HUES6 (cell line): ENCODE data around the gene IFT81.

Experiments used
- H3K27ac ChIP-seq: 2 replicates; pipeline ENCODE4 v1.7.0; 2013; ENCODE audit warnings: low read depth, mild to moderate bottlenecking, low read length, inconsistent platforms
- H3K27me3 ChIP-seq: 2 replicates; pipeline ENCODE4 v1.6.1; 2013; ENCODE audit warnings: low read length; ENCODE audit not compliant: control insufficient read depth, insufficient read depth
- H3K36me3 ChIP-seq: 2 replicates; pipeline ENCODE4 v1.6.1; 2013; ENCODE audit warnings: low read length; ENCODE audit not compliant: control insufficient read depth, insufficient read depth
- H3K4me1 ChIP-seq: 2 replicates; pipeline ENCODE4 v1.6.1; 2013; ENCODE audit warnings: low read length; ENCODE audit not compliant: control insufficient read depth, insufficient read depth
- H3K4me3 ChIP-seq: 2 replicates; pipeline ENCODE4 v1.5.1; 2013; ENCODE audit warnings: low read depth, low read length
- H3K9ac ChIP-seq: one replicate; pipeline ENCODE4 v1.6.1; 2013; ENCODE audit warnings: mild to moderate bottlenecking, low read length
- H3K9me3 ChIP-seq: 2 replicates; pipeline ENCODE4 v1.6.1; 2013; ENCODE audit warnings: low read depth, low read length; ENCODE audit not compliant: control insufficient read depth, insufficient read depth

IFT81 gene

GRCh38 chr12:110091136-110091711 is 32.9 kb upstream of the IFT81 start:
- Histone ChIP-seq H3K4me1 (no peaks in the 10 kb centered on the region), H3K9ac (no peak overlapping the region)

DNA sequence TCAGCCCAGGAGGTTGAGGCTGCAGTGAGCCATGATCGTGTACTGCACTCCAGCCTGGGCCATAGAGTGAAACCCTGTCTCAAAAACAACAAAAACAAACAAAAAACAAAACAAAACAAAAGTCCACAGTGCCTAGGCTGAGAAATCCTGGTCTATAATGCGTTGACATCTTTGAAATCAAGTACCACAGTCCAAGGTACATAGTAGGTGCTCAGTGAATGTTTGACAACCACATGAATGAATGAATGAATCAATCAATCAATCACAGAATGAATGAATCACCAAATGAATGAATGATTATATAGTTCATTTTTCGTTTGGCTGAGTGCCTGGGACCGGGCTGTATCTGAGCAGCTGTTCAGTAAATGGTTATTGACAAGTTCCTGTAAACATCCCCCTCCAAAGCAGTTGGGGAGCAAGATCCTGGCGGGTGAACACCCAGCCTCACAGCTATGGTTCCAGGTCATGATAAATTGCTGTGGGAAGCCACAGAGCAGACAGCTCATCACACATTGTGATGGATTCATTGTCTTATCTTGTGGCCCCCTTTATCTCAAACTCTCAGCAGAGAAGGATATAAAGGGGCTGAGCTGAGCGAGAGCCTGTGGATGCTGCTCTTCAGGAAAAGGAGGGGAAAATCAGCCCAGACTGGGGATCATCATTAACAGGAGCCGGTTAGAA is 30.4 kb upstream of the IFT81 start:
- Histone ChIP-seq H3K9ac (no peak overlapping the region), H3K4me3 (no peak overlapping the region), H3K36me3 (no peaks in the 10 kb centered on the region), H3K27me3 (no peaks in the 10 kb centered on the region; the same call in 1 of the 2 replicates), H3K4me1 (no peaks in the 10 kb centered on the region), H3K27ac (no peak overlapping the region), H3K9me3 (no peaks in the 10 kb centered on the region)

More at GRCh38 chr12:110091136-110091711, 32.9 kb upstream of the IFT81 start:
- H3K4me3 ChIP-seq = no peak overlapping the region
- no peak overlapping the region for H3K27ac ChIP-seq
- H3K27me3 ChIP-seq = no peaks in the 10 kb centered on the region; the same call in 1 of the 2 replicates
- no peaks in the 10 kb centered on the region for H3K9me3 ChIP-seq
- no peaks in the 10 kb centered on the region for H3K36me3 ChIP-seq

DNA sequence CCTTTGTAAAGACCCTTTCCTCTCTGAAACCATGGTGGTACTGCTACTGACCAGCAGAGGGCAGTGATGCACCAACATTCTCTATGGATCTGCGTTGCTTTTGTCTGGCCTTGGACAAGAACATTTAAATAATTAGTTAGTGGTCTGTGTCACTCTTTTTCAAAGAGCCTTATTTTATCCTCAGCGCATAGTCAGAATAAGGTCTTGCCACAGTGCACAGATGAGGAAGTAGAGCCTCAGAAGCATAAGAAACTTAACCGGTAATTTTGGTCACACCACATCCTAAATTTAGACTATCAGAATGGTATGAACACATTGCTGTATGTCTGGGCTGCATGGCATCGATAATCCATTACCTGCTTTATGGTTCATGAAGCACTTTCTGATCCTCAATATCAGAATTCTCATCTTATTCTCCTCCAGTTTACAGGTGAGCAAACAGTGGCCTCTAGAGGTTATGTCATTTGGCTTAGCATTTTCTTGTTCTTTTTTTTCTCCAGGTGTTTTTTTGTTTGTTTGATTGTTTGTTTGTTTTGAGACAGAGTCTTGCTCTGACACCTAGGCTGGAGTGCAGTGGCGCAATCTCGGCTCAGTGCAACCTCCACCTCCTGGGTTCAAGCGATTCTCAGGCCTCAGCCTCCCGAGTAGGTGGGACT is 23.7 kb upstream of the IFT81 start:
- Histone ChIP-seq H3K4me1 (peaks cover 4% of the 10 kb centered on the region), H3K27me3 (no peaks in the 10 kb centered on the region), H3K4me3 (no peak overlapping the region), H3K9ac (no peak overlapping the region), H3K27ac (no peak overlapping the region), H3K9me3 (no peaks in the 10 kb centered on the region), H3K36me3 (no peaks in the 10 kb centered on the region)

- H3K4me3 ChIP-seq = no peak overlapping the region
- no peak overlapping the region for H3K9ac ChIP-seq
- H3K27ac ChIP-seq = no peak overlapping the region
- H3K9me3 ChIP-seq = no peaks in the 10 kb centered on the region
- no peaks in the 10 kb centered on the region for H3K27me3 ChIP-seq
- no peaks in the 10 kb centered on the region for H3K36me3 ChIP-seq
- H3K4me1 ChIP-seq = peaks cover 4% of the 10 kb centered on the region
Measured at GRCh38 chr12:110102255-110102654, 21.9 kb upstream of the IFT81 start.

GRCh38 chr12:110104188-110105094 is 19.7 kb upstream of the IFT81 start:
- H3K4me3 ChIP-seq = no peak overlapping the region
- H3K9me3 ChIP-seq = no peaks in the 10 kb centered on the region
- H3K36me3 ChIP-seq = no peaks in the 10 kb centered on the region
- no peak overlapping the region for H3K27ac ChIP-seq
- H3K27me3 ChIP-seq = no peaks in the 10 kb centered on the region
- peaks cover 9% of the 10 kb centered on the region for H3K4me1 ChIP-seq
- no peak overlapping the region for H3K9ac ChIP-seq

DNA sequence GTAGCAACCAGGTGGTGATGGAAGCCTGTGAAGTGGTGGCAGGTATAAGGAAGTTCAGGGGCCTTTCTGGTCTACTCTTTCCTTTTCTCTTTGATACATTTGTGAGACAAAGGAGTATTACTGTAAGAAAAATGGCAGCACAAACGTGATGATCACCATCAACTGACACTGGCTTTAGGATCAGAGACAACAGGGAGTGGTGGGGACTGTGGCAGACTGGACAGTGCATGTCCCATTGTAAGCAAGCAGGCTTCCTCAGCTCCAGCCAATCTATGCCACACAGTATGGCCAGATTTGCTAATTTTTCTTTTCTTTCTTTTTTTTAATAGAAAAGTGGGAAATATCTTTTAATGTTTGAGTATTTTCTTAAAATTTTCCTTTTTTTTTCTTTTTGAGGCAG is 19.0 kb upstream of the IFT81 start:
- Histone ChIP-seq H3K4me1 (peaks cover 9% of the 10 kb centered on the region), H3K9me3 (no peaks in the 10 kb centered on the region), H3K9ac (no peak overlapping the region), H3K27ac (no peak overlapping the region), H3K36me3 (no peaks in the 10 kb centered on the region), H3K4me3 (no peak overlapping the region), H3K27me3 (no peaks in the 10 kb centered on the region)

DNA sequence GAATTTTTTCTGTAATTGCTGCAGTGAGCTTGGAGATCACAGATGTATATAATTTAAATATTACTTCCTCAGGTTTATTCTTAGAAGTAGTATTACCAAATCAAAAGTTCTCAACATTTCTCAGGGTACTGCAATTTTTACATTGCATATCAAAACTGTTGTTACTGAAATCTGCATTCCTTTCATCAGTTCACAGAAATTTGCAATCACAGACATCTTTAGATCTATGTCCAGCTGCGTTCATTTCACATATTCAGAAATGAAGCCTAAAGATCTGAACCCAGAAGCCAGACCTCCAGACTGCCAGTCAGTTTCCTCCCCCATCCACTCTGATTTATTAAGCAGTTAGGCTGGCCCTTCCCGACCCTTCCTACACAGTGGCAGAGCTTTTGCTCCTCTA is 18.2 kb upstream of the IFT81 start:
- Histone ChIP-seq H3K27me3 (no peaks in the 10 kb centered on the region), H3K36me3 (no peaks in the 10 kb centered on the region), H3K4me3 (no peak overlapping the region), H3K4me1 (peaks cover 5% of the 10 kb centered on the region), H3K9me3 (no peaks in the 10 kb centered on the region), H3K27ac (no peak overlapping the region), H3K9ac (no peak overlapping the region)

- no peaks in the 10 kb centered on the region for H3K36me3 ChIP-seq
- H3K9ac ChIP-seq = no peak overlapping the region
- H3K4me1 ChIP-seq = peaks cover 5% of the 10 kb centered on the region
- no peaks in the 10 kb centered on the region for H3K27me3 ChIP-seq
- H3K4me3 ChIP-seq = no peak overlapping the region
- no peak overlapping the region for H3K27ac ChIP-seq
- 0 out of 2 replicates have a peak, but pooled peaks cover 2% of the 10 kb centered on the region for H3K9me3 ChIP-seq
Measured at GRCh38 chr12:110107369-110108281, 16.5 kb upstream of the IFT81 start.

- no peak overlapping the region for H3K4me3 ChIP-seq
- no peak overlapping the region for H3K27ac ChIP-seq
- no peak overlapping the region for H3K9ac ChIP-seq
- H3K4me1 ChIP-seq = peaks cover 5% of the 10 kb centered on the region
- no peaks in the 10 kb centered on the region for H3K36me3 ChIP-seq
- H3K27me3 ChIP-seq = no peaks in the 10 kb centered on the region
- 0 out of 2 replicates have a peak, but pooled peaks cover 2% of the 10 kb centered on the region for H3K9me3 ChIP-seq
Measured at GRCh38 chr12:110108309-110109036, 15.7 kb upstream of the IFT81 start.
